ENCODE results near the gene SFXN5. TPM values are rescaled to one million over a fixed set of nuclear protein-coding genes. Genes with fewer than 3 reads are reported as not detected.
A peak's percentile ranks its signal among the peaks of the same experiment; 100 is the strongest.

The SFXN5 gene
- total RNA-seq, 4 donors from 2014 or later, result 5.7 to 11.8 (median 6.7) TPM

- Histone ChIP-seq H3K9me3 (no peaks in the 10 kb centered on the region), H3K4me1 (peaks cover 3 to 76% (median 52%) of the 10 kb centered on the region in 3 donors), H3K36me3 (no peaks in the 10 kb centered on the region), H3K4me3 (peak overlapping the region in 1 of 2 donors; percentile 38), H3K27ac (no peak overlapping the region), H3K27me3 (peaks cover 100% of the 10 kb centered on the region)
- no CpG with 5 or more reads among the region's 77 CpGs for WGBS, 2 donors (ENCODE audit: low coverage in 1 of 2)
- peak; percentile 17 for TF ChIP-seq POLR2AphosphoS5 (IDR thresholded peaks at IDR 0.05)
- TF ChIP-seq EP300 (IDR thresholded peaks at IDR 0.05), result no peak
- ATAC-seq, result no peak
These were observed 151.0 kb downstream of the SFXN5 start for GRCh38 chr2:72920318-72921087.

- no peak for TF ChIP-seq POLR2AphosphoS5 (IDR thresholded peaks at IDR 0.05)
- TF ChIP-seq CTCF (IDR thresholded peaks at IDR 0.05), result no peak
- no peak for TF ChIP-seq EP300 (IDR thresholded peaks at IDR 0.05)
- TF ChIP-seq POLR2A (IDR thresholded peaks at IDR 0.05), result no peak
- ATAC-seq, result no peak
- H3K36me3 ChIP-seq, result no peaks in the 10 kb centered on the region
- H3K27ac ChIP-seq, result no peak overlapping the region
- 5 to 9% methylated on average over 11 to 21 of the region's 48 CpGs for WGBS, 2 donors (ENCODE audit: low coverage in 1 of 2)
- peaks cover 100% of the 10 kb centered on the region for H3K27me3 ChIP-seq
- H3K4me3 ChIP-seq, result peak overlapping the region in 1 of 2 donors; percentile 38
- H3K4me1 ChIP-seq, result peaks cover 3 to 76% (median 57%) of the 10 kb centered on the region in 3 donors
- H3K9me3 ChIP-seq, result no peaks in the 10 kb centered on the region
These were observed 151.8 kb downstream of the SFXN5 start for GRCh38 chr2:72919414-72920317.

- peak; percentile 7 for ATAC-seq
- Histone ChIP-seq H3K4me1 (peaks cover 3 to 66% (median 51%) of the 10 kb centered on the region in 3 donors), H3K27me3 (peaks cover 100% of the 10 kb centered on the region)
These were observed 153.5 kb downstream of the SFXN5 start for GRCh38 chr2:72917877-72918553.

GRCh38 chr2:72917138-72917876 lies 154.2 kb downstream of the SFXN5 start, which contains the start of gene EMX1:
EMX1 (plus strand) TSS chr2:72917519; CDS start chr2:72917853, 334 bp downstream.
- no peak within 1 kb of the TSS for H3K27ac ChIP-seq
- peaks cover 3 to 66% (median 51%) of the 10 kb centered on the region in 3 donors for H3K4me1 ChIP-seq
- no peaks in the 10 kb centered on the region for H3K36me3 ChIP-seq
- TF ChIP-seq POLR2AphosphoS5 (IDR thresholded peaks at IDR 0.05) (no peak), EP300 (IDR thresholded peaks at IDR 0.05) (no peak), POLR2A (IDR thresholded peaks at IDR 0.05) (no peak), CTCF (IDR thresholded peaks at IDR 0.05) (no peak)
- H3K27me3 ChIP-seq, result peaks cover 100% of the 10 kb centered on the region
- peak; percentile 13 for ATAC-seq
- no peaks in the 10 kb centered on the region for H3K9me3 ChIP-seq
- 0 to 2% methylated on average over 5 to 7 of the region's 82 CpGs for WGBS, 2 donors (ENCODE audit: low coverage in 1 of 2)
- H3K4me3 ChIP-seq, result peak within 1 kb of the TSS; percentile 15 to 48

More at GRCh38 chr2:72917877-72918553, 153.5 kb downstream of the SFXN5 start:
- Histone ChIP-seq H3K9me3 (no peaks in the 10 kb centered on the region), H3K27ac (no peak overlapping the region), H3K36me3 (no peaks in the 10 kb centered on the region), H3K4me3 (peak overlapping the region in 1 of 2 donors; percentile 48)
- TF ChIP-seq EP300 (IDR thresholded peaks at IDR 0.05) (no peak), POLR2AphosphoS5 (IDR thresholded peaks at IDR 0.05) (no peak), CTCF (IDR thresholded peaks at IDR 0.05) (no peak), POLR2A (IDR thresholded peaks at IDR 0.05) (no peak)
- WGBS, 2 donors (ENCODE audit: low coverage in 1 of 2), result no CpG with 5 or more reads among the region's 89 CpGs
